H1 (cell line): ENCODE measurements around the gene STXBP6. TPM values are rescaled to one million over a fixed set of nuclear protein-coding genes. Genes with fewer than 3 reads are reported as not detected.

ENCODE experiments used
- CTCF ChIA-PET: fragments of 300-600 bp; sonication (Branson Sonifier 250); formaldehyde crosslinking; loops from one replicate; lab custom pipeline; 2021; ENCODE audit not compliant: partially characterized antibody; lab: Charles Lee
- POLR2A ChIA-PET: fragments of 300-600 bp; sonication (Branson Sonifier 250); formaldehyde crosslinking; loops from one replicate; lab custom pipeline; 2021; ENCODE audit warnings: inconsistent platforms; ENCODE audit not compliant: partially characterized antibody; lab: Charles Lee
- DNase-seq, 2 experiments: peaks; one replicate each; pipeline versions ENCODE4 v3.0.0 to v3.0.0-alpha.2; 2010 to 2022; ENCODE audit warnings: low spot score in 2 of 2, low read depth in 1 of 2, mixed read lengths in 1 of 2
- FAIRE-seq: peaks from 2 replicates; lab custom pipeline; 2011; peaks lifted over from hg19 to GRCh38; lab: Jason Lieb, UNC
- H2AFZ ChIP-seq: 2 replicates; pipeline ENCODE4 v1.8.1; 2012; ENCODE audit warnings: low read length, inconsistent platforms
- H2AK5ac ChIP-seq: 2 replicates; pipeline ENCODE4 v1.6.1; 2013; ENCODE audit warnings: low read depth, low read length
- H2BK120ac ChIP-seq: replicated peaks from 2 replicates; pipeline ENCODE3; 2013; ENCODE audit warnings: low read depth, low read length, inconsistent platforms
- H2BK12ac ChIP-seq: 2 replicates; pipeline ENCODE4 v1.6.1; 2013; ENCODE audit warnings: low read depth, low read length
- H2BK15ac ChIP-seq: 2 replicates; pipeline ENCODE4 v1.6.1; 2013; ENCODE audit warnings: low read length
- H2BK20ac ChIP-seq: 2 replicates; pipeline ENCODE4 v1.6.1; 2013; ENCODE audit warnings: low read length
- H2BK5ac ChIP-seq: 2 replicates; pipeline ENCODE4 v1.6.1; 2013; ENCODE audit warnings: low read depth, low read length
- H3K14ac ChIP-seq: 2 replicates; pipeline ENCODE4 v1.6.1; 2013; ENCODE audit warnings: inconsistent platforms; ENCODE audit not compliant: insufficient read length
- H3K18ac ChIP-seq: 2 replicates; pipeline ENCODE4 v1.6.1; 2013; ENCODE audit warnings: low read length; ENCODE audit errors: extremely low read depth
- H3K23ac ChIP-seq: 2 replicates; pipeline ENCODE4 v1.6.1; 2013; ENCODE audit warnings: inconsistent platforms; ENCODE audit not compliant: insufficient read length
- H3K23me2 ChIP-seq: 2 replicates; pipeline ENCODE4 v1.6.1; 2013; ENCODE audit warnings: low read depth, low read length
- H3K27ac ChIP-seq: 2 replicates; pipeline ENCODE4 v1.6.1; 2011; ENCODE audit warnings: low read depth, low read length, inconsistent platforms
- H3K27me3 ChIP-seq, 4 experiments: replicated peaks in 1 of 4; 1 replicate in 1 of 4; 2 replicates in 3 of 4; pipeline versions ENCODE4 v1.6.1 to v1.8.1; 2011 to 2013; ENCODE audit warnings: low read length in 3 of 4, mild to moderate bottlenecking in 3 of 4, inconsistent platforms in 2 of 4, mixed read lengths in 2 of 4, moderate library complexity in 1 of 4; ENCODE audit not compliant: control insufficient read depth in 3 of 4, insufficient read depth in 3 of 4; ENCODE audit errors: extremely low read depth in 1 of 4
- H3K36me3 ChIP-seq, 4 experiments: 2 replicates each; pipeline versions ENCODE4 v1.6.1 to v1.8.1; 2011 to 2013; ENCODE audit warnings: mild to moderate bottlenecking in 4 of 4, low read length in 3 of 4, moderate library complexity in 2 of 4, control low read depth in 1 of 4, inconsistent platforms in 1 of 4; ENCODE audit not compliant: insufficient read depth in 4 of 4, control insufficient read depth in 2 of 4
- H3K4ac ChIP-seq: replicated peaks from 2 replicates; pipeline ENCODE3; 2013; ENCODE audit warnings: low read length, low read depth, mixed read lengths, inconsistent platforms; ENCODE audit not compliant: insufficient read length
- H3K4me1 ChIP-seq, 4 experiments: replicated peaks in 1 of 4; 1 replicate in 1 of 4; 2 replicates in 3 of 4; pipeline versions ENCODE4 v1.6.1 to v1.8.1; 2011 to 2013; ENCODE audit warnings: low read length in 3 of 4, inconsistent platforms in 2 of 4, mixed read lengths in 1 of 4; ENCODE audit not compliant: insufficient read depth in 4 of 4, control insufficient read depth in 3 of 4
- H3K4me2 ChIP-seq, 2 experiments: 2 replicates each; pipeline versions ENCODE4 v1.6.1 to v1.8.1; 2011 to 2013; ENCODE audit warnings: low read depth in 2 of 2, low read length in 2 of 2, control low read depth in 1 of 2, inconsistent platforms in 1 of 2, mild to moderate bottlenecking in 1 of 2; ENCODE audit not compliant: insufficient read depth in 1 of 2
- H3K4me3 ChIP-seq, 4 experiments: fragments of 200-600, 300-600 bp in 1 of 4; sonication (generic), shearing (Covaris generic), sonication (Bioruptor Twin) in 1 of 4; 2 replicates each; pipeline versions ENCODE4 v1.5.1 to v1.8.1; 2011 to 2016; ENCODE audit warnings: low read length in 4 of 4, low read depth in 3 of 4, control low read depth in 2 of 4, inconsistent platforms in 2 of 4, mild to moderate bottlenecking in 2 of 4, mixed read lengths in 1 of 4, moderate library complexity in 1 of 4; ENCODE audit not compliant: insufficient read depth in 2 of 4; ENCODE audit errors: extremely low read depth in 1 of 4
- H3K56ac ChIP-seq: replicated peaks from 2 replicates; pipeline ENCODE3; 2013; ENCODE audit warnings: low read depth, mild to moderate bottlenecking, mixed read lengths, low read length, inconsistent platforms; ENCODE audit not compliant: insufficient read length
- H3K79me1 ChIP-seq: 2 replicates; pipeline ENCODE4 v1.6.1; 2013; ENCODE audit warnings: low read depth, low read length, control low read depth
- H3K79me2 ChIP-seq, 2 experiments: 2 replicates each; pipeline versions ENCODE4 v1.6.1 to v1.8.1; 2012 to 2013; ENCODE audit warnings: low read length in 2 of 2, mild to moderate bottlenecking in 2 of 2, inconsistent platforms in 1 of 2; ENCODE audit not compliant: insufficient read depth in 2 of 2, control insufficient read depth in 1 of 2
- H3K9ac ChIP-seq, 4 experiments: replicated peaks in 1 of 4; 1 replicate in 1 of 4; 2 replicates in 3 of 4; pipeline versions ENCODE4 v1.6.1 to v1.8.1; 2011 to 2013; ENCODE audit warnings: low read depth in 3 of 4, low read length in 3 of 4, control low read depth in 2 of 4, mild to moderate bottlenecking in 2 of 4, moderate library complexity in 2 of 4, inconsistent platforms in 1 of 4; ENCODE audit errors: extremely low read depth in 1 of 4
- H3K9me3 ChIP-seq, 2 experiments: 2 replicates each; pipeline versions ENCODE4 v1.6.1 to v1.8.1; 2012 to 2013; ENCODE audit warnings: mild to moderate bottlenecking in 2 of 2, moderate library complexity in 2 of 2, control low read depth in 1 of 2, inconsistent platforms in 1 of 2, low read depth in 1 of 2, low read length in 1 of 2, mixed read lengths in 1 of 2; ENCODE audit not compliant: insufficient read depth in 2 of 2
- H4K20me1 ChIP-seq, 2 experiments: replicated peaks in 1 of 2; 2 replicates each; pipeline versions ENCODE3 to v1.8.1; 2011 to 2013; ENCODE audit warnings: inconsistent platforms in 2 of 2, low read length in 2 of 2, mild to moderate bottlenecking in 1 of 2; ENCODE audit not compliant: insufficient read depth in 2 of 2, control insufficient read depth in 1 of 2
- H4K5ac ChIP-seq: 2 replicates; pipeline ENCODE4 v1.6.1; 2013; ENCODE audit warnings: low read length, low read depth, mixed read lengths, inconsistent platforms; ENCODE audit not compliant: insufficient read length
- H4K8ac ChIP-seq: 2 replicates; pipeline ENCODE4 v1.8.0; 2013; ENCODE audit warnings: mild to moderate bottlenecking, moderate library complexity, low read length, inconsistent platforms; ENCODE audit not compliant: insufficient read depth; ENCODE audit errors: extremely low read depth
- H4K91ac ChIP-seq: replicated peaks from 2 replicates; pipeline ENCODE3; 2013; ENCODE audit warnings: low read length, mixed read lengths, inconsistent platforms; ENCODE audit not compliant: insufficient read length
- MAX ChIP-seq: IDR thresholded peaks from 2 replicates; pipeline ENCODE4 v1.6.1; 2012; ENCODE audit warnings: inconsistent platforms
- WGBS, 2 experiments: shearing (Covaris generic) in 1 of 2; methylation state at CpG; one replicate each; pipeline versions ENCODE4 v1.1.6 to v1.1.7; 2013 to 2015; ENCODE audit warnings: low lambda C conversion rate in 2 of 2, mixed read lengths in 2 of 2, inconsistent platforms in 1 of 2, low coverage in 1 of 2, missing lambda C conversion rate in 1 of 2; ENCODE audit not compliant: insufficient replicate concordance in 2 of 2, insufficient coverage in 1 of 2, insufficient read length in 1 of 2; ENCODE audit errors: extremely low coverage in 1 of 2, missing lambda C conversion rate in 1 of 2; 5-methylcytosine and 5-hydroxymethylcytosine counted together
- polyA plus RNA-seq, 7 experiments: library from polyadenylated mRNA; depleted of rRNA in 3 of 7; stranded (reverse) in 5 of 7; unstranded in 2 of 7; fragments of >200 nt in 5 of 7; fragments of 200-250 nt in 2 of 7; gene quantifications; 1 replicate in 5 of 7; 2 replicates in 1 of 7; 4 replicates in 1 of 7; pipeline versions ENCODE4 v1.2.1 to v1.2.3, GENCODE V29; 2011 to 2013; ENCODE audit warnings: missing spikeins in 2 of 7, mixed read lengths in 2 of 7
- total RNA-seq: library from RNA; stranded (reverse); fragmentation: NEBNext Ultra II Directional; extraction: Animal tissue kit (Norgen Biotek cat#: 25700); gene quantifications from 2 replicates; pipeline ENCODE4 v1.2.1, GENCODE V29; 2021

STXBP6 gene
- total and polyA plus RNA-seq, 2 of the 8 experiments (the other 6 are each of a cell fraction or from before 2014, with no cell fraction given), result 9.4 to 18.1 TPM

- H3K9me3 ChIP-seq, result peaks cover 0 to 3% of the 10 kb centered on the region in 2 experiments; a peak in 2 of 4 replicates
- H2AK5ac ChIP-seq, result peak overlapping the region; percentile 75
- H2AFZ ChIP-seq, result no peak overlapping the region
- H2BK120ac ChIP-seq, result peak overlapping the region; percentile 8
- H2BK12ac ChIP-seq, result peak overlapping the region; percentile 89
- H2BK5ac ChIP-seq, result peak overlapping the region; percentile 81; the same call in 1 of the 2 replicates
- no peak overlapping the region for H3K14ac ChIP-seq
- H3K27ac ChIP-seq, result peak overlapping the region; percentile 76
- H4K8ac ChIP-seq, result no peak overlapping the region
- H3K79me1 ChIP-seq, result no peaks in the 10 kb centered on the region
- no peaks in the 10 kb centered on the region for H3K23me2 ChIP-seq
- peak overlapping the region in 1 of 2 experiments; percentile 14; a peak in 1 of 4 replicates for H3K4me2 ChIP-seq
- DNase-seq, result no peak
- FAIRE-seq, result peak; percentile 71
- CTCF ChIA-PET, result interaction anchor here (0.8 to 2.8 kb wide), 11 partner anchors 12 to 147 kb away, joined by 3 to 11 read pairs (median 5); no protein-coding TSS in a partner anchor
- no peaks in the 10 kb centered on the region for H3K79me2 ChIP-seq
- no peaks in the 10 kb centered on the region for H4K20me1 ChIP-seq
- H3K18ac ChIP-seq, result peak overlapping the region; percentile 14; the same call in 1 of the 2 replicates
- no peaks in the 10 kb centered on the region for H3K36me3 ChIP-seq
- H3K4me3 ChIP-seq, result peak overlapping the region in 1 of 4 experiments; percentile 2; a peak in 1 of 8 replicates
- 77% methylated on average over 8 of the region's 8 CpGs; no CpG with 5 or more reads in 1 of the 2 experiments for WGBS, 2 experiments
- peak overlapping the region; percentile 83 for H2BK20ac ChIP-seq
- peak overlapping the region; percentile 34 for H4K5ac ChIP-seq
- peak overlapping the region; percentile 47 for H3K4ac ChIP-seq
- H4K91ac ChIP-seq, result peak overlapping the region; percentile 91
- POLR2A ChIA-PET, result interaction anchor here (1.6 kb wide), 1 partner anchor 10 kb away, joined by 5 read pairs; no protein-coding TSS in a partner anchor
- no peak overlapping the region for H3K56ac ChIP-seq
- H2BK15ac ChIP-seq, result no peak overlapping the region
- no peaks in the 10 kb centered on the region for H3K27me3 ChIP-seq
- H3K4me1 ChIP-seq, result peaks cover 0 to 9% (median 7%) of the 10 kb centered on the region in 4 experiments; a peak in 3 of 7 replicates
- no peak overlapping the region for H3K9ac ChIP-seq
- no peak overlapping the region for H3K23ac ChIP-seq
- TF ChIP-seq MAX, result peak; percentile 41; the same call in 1 of the 2 replicates
Measured at GRCh38 chr14:24952851-24953666, 96.9 kb downstream of the STXBP6 start.
